ENCODE results near the gene SNAI1.
"Not testable (repeated sequence)": the region's sequence is repeated elsewhere in the genome, so short reads cannot be mapped to it uniquely, and the experiment has no call there.

Gene SNAI1

DNA sequence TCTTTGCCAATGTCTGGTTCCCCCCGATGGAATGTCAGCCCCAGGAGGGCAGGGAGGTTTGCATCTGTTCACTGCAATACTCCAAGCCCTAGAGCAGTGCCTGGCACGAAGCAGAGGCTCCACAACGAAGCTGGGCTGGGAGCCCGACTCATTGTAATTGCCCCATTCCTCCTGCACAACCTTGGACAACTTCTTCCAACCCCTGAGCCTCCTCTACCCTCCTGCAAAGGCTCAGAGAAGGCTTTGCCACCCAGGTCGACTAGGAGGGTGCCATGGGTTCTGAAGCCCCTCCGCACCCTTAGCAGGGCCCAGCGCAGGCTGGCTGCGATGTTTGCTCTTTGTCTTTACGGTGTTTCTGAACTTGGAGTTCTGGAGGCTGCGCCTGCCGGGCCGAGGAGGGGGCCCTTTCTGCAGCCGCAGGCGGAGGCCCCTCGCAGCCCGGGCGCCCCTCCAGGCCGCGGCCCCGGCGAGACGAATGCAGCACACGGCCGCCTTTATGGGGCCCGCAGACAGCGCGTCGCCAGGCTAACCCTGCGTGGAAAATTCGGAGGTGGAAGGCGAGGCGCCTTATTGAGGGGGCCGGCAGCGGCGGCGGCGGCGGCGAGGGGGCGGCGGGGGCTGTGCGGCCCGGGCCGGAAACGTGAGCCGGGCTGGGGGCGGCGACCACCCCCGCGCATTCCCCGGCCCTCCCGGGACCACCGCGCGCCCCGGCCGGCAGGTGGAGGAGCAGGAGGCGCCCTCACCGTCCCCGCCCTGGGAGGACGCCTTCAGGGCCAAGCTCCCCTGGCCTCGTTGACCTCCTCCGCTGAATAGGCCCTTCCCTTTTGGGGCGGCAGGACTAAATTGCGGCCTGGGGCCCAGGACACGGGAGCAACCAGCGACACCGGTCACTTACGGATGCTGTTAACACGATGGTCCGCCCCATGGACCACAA, 27.0 kb downstream of the SNAI1 start:
- TF ChIP-seq TAF1 (IDR thresholded peaks at IDR 0.05; ENCODE audit: borderline replicate concordance, low read depth, low read length), result no peak
- FAIRE-seq (no peak), DNase-seq (ENCODE audit: insufficient read length) (no peak)

DNA sequence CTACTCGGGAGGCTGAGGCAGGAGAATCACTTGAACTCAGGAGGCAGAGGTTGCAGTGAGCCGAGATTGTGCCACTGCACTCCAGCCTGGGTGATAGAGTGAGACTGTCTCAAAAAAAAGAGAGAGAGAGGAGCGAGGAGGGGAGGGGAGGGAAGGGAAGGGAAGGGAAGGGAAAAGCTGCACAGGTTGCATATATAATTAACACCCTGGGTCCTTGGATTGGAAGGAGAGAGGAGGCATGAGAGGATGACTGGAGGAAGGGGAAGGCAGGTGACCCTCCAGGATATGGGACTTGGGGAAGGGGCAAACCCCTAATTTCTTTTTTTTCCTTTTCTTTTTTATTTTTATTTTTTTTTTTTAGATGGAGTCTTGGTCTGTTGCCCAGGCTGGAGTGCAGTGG, 28.8 kb downstream of the SNAI1 start:
- FAIRE-seq, result not testable (repeated sequence)

GRCh38 chr20:50012282-50013263, 29.8 kb downstream of the SNAI1 start:
- FAIRE-seq, result no peak

More for the DNA sequence above, 28.8 kb downstream of the SNAI1 start:
- DNase-seq (ENCODE audit: insufficient read length), result not testable (repeated sequence)

GRCh38 chr20:50013976-50014375, 31.2 kb downstream of the SNAI1 start:
- FAIRE-seq (no peak), DNase-seq (ENCODE audit: insufficient read length) (no peak)
- TF ChIP-seq POLR2A (IDR thresholded peaks at IDR 0.05; ENCODE audit: low read depth, low read length) (no peak), TAF1 (IDR thresholded peaks at IDR 0.05; ENCODE audit: borderline replicate concordance, low read depth, low read length) (no peak), POLR2AphosphoS5 (IDR thresholded peaks at IDR 0.05; ENCODE audit: low read depth, low read length) (no peak)

More at GRCh38 chr20:50012282-50013263, 29.8 kb downstream of the SNAI1 start:
- TF ChIP-seq POLR2A (IDR thresholded peaks at IDR 0.05; ENCODE audit: low read depth, low read length) (no peak), TAF1 (IDR thresholded peaks at IDR 0.05; ENCODE audit: borderline replicate concordance, low read depth, low read length) (no peak), POLR2AphosphoS5 (IDR thresholded peaks at IDR 0.05; ENCODE audit: low read depth, low read length) (no peak)
- no peak for DNase-seq (ENCODE audit: insufficient read length)

GRCh38 chr20:50014570-50015562, 32.1 kb downstream of the SNAI1 start:
- FAIRE-seq (no peak), DNase-seq (ENCODE audit: insufficient read length) (no peak)
- TF ChIP-seq TAF1 (IDR thresholded peaks at IDR 0.05; ENCODE audit: borderline replicate concordance, low read depth, low read length) (no peak), POLR2A (IDR thresholded peaks at IDR 0.05; ENCODE audit: low read depth, low read length) (no peak), POLR2AphosphoS5 (IDR thresholded peaks at IDR 0.05; ENCODE audit: low read depth, low read length) (no peak)

DNA sequence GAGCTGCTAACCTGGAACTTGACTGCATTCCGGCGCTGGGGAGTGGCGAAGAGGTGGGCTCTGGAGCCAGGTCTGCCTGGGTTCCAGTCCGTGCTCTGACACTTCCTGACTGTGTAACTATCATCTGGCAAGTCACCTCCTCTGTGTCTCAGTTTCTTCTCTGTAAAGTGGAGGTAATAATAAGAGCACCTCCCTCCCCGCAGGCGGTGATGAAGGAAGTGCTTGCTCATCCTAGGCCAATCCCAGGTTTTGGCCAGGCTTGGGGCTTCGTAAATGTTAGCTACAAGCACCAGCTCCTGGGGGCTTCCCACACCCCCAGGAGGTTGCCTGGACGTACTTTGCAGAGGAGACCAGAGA, 32.8 kb downstream of the SNAI1 start:
- no peak for DNase-seq (ENCODE audit: insufficient read length)
- TF ChIP-seq POLR2A (IDR thresholded peaks at IDR 0.05; ENCODE audit: low read depth, low read length) (no peak), TAF1 (IDR thresholded peaks at IDR 0.05; ENCODE audit: borderline replicate concordance, low read depth, low read length) (no peak), POLR2AphosphoS5 (IDR thresholded peaks at IDR 0.05; ENCODE audit: low read depth, low read length) (no peak)
- no peak for FAIRE-seq

DNA sequence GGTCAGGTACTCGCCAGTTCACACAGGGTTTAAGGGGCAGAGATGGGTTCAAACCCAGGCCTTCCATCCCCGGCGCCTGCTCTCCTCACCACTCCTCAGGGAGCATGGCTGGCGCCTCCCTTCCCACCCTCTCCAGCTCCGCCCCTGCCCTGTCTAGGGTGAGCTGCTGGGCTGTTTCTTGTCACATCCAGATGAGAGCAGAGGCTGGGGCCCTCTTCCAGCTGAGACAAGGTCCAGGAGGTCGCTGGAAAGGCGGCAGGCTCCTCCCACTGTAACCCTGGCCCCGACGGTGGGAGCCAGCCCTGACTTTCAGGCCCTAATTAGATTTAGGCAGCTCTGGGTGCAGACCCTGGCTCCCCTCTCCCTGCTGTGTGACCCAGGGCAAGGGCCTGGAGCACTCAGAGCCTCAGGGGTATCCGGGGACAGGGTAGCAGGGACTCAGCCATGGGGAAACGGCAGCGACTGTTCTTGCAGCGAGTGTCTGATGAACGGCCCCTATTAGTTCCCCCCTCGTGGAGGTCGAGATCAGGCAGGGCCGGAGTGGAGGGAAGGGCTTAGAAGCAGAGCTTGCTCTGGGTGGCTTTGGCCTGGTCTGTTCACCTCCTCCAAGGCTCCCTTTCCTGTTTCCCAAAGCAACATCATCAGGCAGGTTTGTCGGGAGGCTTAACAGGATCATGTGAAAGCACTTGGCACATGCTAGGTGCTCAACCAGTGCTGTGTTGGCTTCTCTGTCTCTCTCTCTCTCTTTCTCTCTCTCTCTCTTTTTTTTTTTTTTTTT, 33.4 kb downstream of the SNAI1 start:
- no peak for FAIRE-seq
- TF ChIP-seq POLR2AphosphoS5 (IDR thresholded peaks at IDR 0.05; ENCODE audit: low read depth, low read length), result no peak
- no peak for TF ChIP-seq TAF1 (IDR thresholded peaks at IDR 0.05; ENCODE audit: borderline replicate concordance, low read depth, low read length)
- TF ChIP-seq POLR2A (IDR thresholded peaks at IDR 0.05; ENCODE audit: low read depth, low read length), result no peak

DNA sequence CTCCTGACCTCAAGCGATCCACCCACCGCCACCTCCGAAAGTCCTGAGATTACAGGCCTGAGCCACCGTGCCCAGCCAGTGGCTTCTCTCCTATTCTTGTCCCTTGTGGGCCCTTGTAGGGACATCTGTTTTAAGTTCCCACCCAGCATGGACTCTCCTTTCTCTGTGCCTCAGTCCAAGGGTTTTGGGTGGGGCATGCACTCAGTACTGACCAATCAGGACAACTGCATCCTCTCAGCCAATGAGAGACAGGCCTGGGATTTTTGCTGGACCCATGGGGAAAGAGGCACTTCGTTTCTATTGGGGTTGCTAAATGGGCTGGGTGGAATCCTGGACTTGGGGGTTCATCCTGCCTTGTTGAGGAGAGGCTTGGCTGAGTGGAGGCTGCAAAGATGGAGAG, 34.4 kb downstream of the SNAI1 start:
- TF ChIP-seq POLR2A (IDR thresholded peaks at IDR 0.05; ENCODE audit: low read depth, low read length), result no peak
- no peak for FAIRE-seq
- no peak for DNase-seq (ENCODE audit: insufficient read length)

More for the DNA sequence above, 33.4 kb downstream of the SNAI1 start:
- no peak for DNase-seq (ENCODE audit: insufficient read length)

- FAIRE-seq (no peak), DNase-seq (ENCODE audit: insufficient read length) (no peak)
- TF ChIP-seq POLR2AphosphoS5 (IDR thresholded peaks at IDR 0.05; ENCODE audit: low read depth, low read length), result no peak
Measured at GRCh38 chr20:50017576-50018248, 34.9 kb downstream of the SNAI1 start.

All from GM12892 (cell line).